ENCODE measurements around the gene C13orf42. TPM values are rescaled to one million over a fixed set of nuclear protein-coding genes. Genes with fewer than 3 reads are reported as not detected.

Gene C13orf42
- total RNA-seq, 6 experiments from 2014 or later, result not detected

DNA sequence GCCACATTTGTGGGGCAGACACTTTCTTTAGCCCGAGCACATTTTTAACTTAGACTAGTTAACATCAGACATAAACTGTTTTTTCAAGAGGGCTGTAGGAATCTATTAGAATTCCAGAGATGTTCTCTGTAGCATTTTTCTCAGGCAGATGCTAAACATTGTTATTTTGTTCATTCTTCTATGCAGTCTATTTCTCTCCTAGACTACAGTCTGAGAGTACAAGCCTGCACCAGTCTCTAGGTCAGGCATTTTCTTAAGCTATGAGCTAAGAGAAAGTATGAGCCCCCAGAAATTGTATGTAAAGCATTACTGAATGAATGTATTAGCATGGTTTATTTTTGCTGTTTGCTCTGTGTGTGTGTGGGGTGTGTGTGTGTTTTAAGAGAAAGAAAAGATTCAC lies 923 bp upstream of the C13orf42 start:
- Mint-ChIP-seq H3K4me3 (no peak overlapping the region), H3K27ac (no peak overlapping the region), H3K9me3 (no peaks in the 10 kb centered on the region), H3K27me3 (ENCODE audit: insufficient read depth) (peaks cover 27% of the 10 kb centered on the region), H3K36me3 (ENCODE audit: low read depth) (no peaks in the 10 kb centered on the region), H3K4me1 (ENCODE audit: low read depth) (no peaks in the 10 kb centered on the region)
- TF ChIP-seq, protein P1, sequence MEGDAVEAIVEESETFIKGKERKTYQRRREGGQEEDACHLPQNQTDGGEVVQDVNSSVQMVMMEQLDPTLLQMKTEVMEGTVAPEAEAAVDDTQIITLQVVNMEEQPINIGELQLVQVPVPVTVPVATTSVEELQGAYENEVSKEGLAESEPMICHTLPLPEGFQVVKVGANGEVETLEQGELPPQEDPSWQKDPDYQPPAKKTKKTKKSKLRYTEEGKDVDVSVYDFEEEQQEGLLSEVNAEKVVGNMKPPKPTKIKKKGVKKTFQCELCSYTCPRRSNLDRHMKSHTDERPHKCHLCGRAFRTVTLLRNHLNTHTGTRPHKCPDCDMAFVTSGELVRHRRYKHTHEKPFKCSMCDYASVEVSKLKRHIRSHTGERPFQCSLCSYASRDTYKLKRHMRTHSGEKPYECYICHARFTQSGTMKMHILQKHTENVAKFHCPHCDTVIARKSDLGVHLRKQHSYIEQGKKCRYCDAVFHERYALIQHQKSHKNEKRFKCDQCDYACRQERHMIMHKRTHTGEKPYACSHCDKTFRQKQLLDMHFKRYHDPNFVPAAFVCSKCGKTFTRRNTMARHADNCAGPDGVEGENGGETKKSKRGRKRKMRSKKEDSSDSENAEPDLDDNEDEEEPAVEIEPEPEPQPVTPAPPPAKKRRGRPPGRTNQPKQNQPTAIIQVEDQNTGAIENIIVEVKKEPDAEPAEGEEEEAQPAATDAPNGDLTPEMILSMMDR (IDR thresholded peaks at IDR 0.05), result no peak
- DNase-seq, result no peak

DNA sequence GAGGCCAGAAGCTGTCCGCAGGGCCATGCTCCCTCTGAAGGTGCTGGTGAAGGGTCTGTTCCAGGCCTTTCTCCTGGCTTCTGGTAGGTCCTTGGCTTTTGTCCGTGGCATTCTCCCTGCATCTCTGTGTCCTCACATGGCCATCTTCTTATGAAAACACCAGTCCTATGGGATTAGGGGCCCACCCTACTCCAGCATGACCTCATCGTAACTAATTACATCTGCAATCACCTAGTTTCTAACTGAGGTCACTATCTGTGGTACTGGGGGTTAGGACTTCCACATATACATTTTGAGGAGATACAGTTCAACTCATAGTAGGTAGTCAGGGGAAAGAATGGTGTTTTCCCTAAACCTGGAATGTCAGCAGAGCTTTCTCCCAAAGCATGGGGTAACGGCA lies 3.1 kb downstream of the C13orf42 start:
- H3K36me3 Mint-ChIP-seq (ENCODE audit: low read depth), result no peaks in the 10 kb centered on the region
- no peaks in the 10 kb centered on the region for H3K9me3 Mint-ChIP-seq
- H3K4me3 Mint-ChIP-seq, result no peak overlapping the region
- TF ChIP-seq, protein P1 (IDR thresholded peaks at IDR 0.05), result no peak
- no peak overlapping the region for H3K27ac Mint-ChIP-seq
- H3K4me1 Mint-ChIP-seq (ENCODE audit: low read depth), result no peaks in the 10 kb centered on the region
- DNase-seq, result no peak
- peaks cover 30% of the 10 kb centered on the region for H3K27me3 Mint-ChIP-seq (ENCODE audit: insufficient read depth)

DNA sequence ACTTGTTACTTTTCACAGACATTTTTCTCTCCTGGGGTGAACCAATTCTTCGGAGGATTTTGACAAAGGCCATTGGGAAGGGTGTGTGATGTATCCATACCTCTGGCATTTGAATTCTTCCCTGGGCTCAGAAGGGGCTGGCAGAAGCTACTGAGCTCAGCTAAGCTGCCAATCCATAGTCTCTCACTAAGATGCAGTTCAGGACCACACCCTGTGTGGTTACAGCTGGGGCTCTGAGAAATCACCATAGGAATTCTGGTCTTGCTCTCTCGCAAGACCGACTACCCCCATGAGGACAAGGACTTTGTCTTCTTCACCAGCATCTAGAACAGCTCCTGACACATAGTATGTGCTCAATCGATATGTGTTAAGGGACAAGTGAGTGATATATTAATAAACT lies 6.0 kb downstream of the C13orf42 start:
- no peak overlapping the region for H3K27ac Mint-ChIP-seq
- H3K4me1 Mint-ChIP-seq (ENCODE audit: low read depth), result no peaks in the 10 kb centered on the region
- H3K9me3 Mint-ChIP-seq, result no peaks in the 10 kb centered on the region
- H3K36me3 Mint-ChIP-seq (ENCODE audit: low read depth), result no peaks in the 10 kb centered on the region
- H3K4me3 Mint-ChIP-seq, result no peak overlapping the region
- peaks cover 28% of the 10 kb centered on the region for H3K27me3 Mint-ChIP-seq (ENCODE audit: insufficient read depth)
- DNase-seq, result no peak
- TF ChIP-seq, protein P1 (IDR thresholded peaks at IDR 0.05), result no peak

DNA sequence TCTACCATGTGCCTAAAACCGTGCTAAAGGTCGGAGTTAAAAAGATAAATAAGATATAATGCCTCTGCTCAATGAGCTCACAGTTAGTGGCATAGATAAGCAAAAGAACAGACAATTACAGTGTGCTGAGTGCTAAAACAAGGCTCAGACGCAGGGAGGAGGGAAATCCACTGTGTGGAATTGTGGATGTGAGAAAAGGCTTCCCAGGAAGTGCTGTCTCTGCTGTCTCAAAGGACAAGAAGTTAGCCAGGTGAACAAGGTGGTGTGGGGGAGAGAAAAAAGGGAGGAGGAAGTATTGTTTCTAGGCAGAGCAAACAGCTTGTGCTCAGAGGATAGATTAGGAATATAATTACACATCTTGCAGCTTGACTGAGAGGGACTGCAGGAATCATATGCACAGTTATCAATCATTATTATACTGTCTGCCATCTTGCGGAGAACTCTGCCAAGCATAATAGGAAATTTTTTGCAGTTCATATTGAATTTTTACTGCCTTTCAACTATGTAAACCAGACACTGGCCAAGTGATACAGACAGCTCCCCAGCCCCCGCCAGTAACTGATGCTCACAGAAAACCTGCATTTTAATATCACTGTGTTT lies 9.3 kb downstream of the C13orf42 start:
- no peak overlapping the region for H3K4me3 Mint-ChIP-seq
- DNase-seq, result no peak
- H3K4me1 Mint-ChIP-seq (ENCODE audit: low read depth), result no peaks in the 10 kb centered on the region
- H3K36me3 Mint-ChIP-seq (ENCODE audit: low read depth), result no peaks in the 10 kb centered on the region
- TF ChIP-seq, protein P1 (IDR thresholded peaks at IDR 0.05), result no peak
- H3K27me3 Mint-ChIP-seq (ENCODE audit: insufficient read depth), result peaks cover 24% of the 10 kb centered on the region
- no peaks in the 10 kb centered on the region for H3K9me3 Mint-ChIP-seq
- no peak overlapping the region for H3K27ac Mint-ChIP-seq

DNA sequence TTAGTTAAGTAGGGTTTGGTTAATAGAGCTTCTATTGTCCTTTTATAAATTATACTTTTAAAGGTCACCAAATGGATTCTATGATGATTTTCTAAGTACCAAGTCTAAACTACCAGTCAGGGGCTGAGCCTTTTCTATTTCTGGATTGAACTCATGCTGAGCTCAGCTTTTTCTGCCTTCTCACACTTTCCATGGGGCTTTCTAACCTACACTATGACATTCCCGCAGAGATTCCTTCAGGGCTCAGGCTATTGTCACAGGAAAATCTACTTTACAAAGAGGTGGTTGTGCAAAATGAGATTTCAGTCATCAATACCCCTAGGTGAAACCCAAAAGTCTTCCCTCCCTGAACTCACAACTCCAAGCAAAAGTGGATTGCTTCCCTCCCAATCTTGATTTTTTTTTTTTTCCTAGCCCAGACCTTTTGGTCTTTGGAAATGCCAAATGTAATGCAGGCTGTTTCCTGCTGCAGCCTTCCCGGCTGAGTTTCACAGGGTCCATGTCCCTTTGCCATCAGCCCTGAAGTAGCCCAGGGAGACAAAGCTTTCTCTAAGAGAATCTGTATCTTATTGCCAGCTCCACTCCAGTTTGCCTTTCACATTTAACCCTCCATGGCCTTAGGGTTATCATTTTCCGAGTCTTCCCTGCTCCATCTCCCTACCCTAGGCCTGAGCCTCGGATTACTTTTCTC lies 13.6 kb downstream of the C13orf42 start:
- Mint-ChIP-seq H3K27me3 (ENCODE audit: insufficient read depth) (peaks cover 16% of the 10 kb centered on the region), H3K36me3 (ENCODE audit: low read depth) (no peaks in the 10 kb centered on the region), H3K9me3 (no peaks in the 10 kb centered on the region), H3K4me3 (no peak overlapping the region), H3K27ac (no peak overlapping the region), H3K4me1 (ENCODE audit: low read depth) (no peaks in the 10 kb centered on the region)
- no peak for DNase-seq
- TF ChIP-seq, protein P1 (IDR thresholded peaks at IDR 0.05), result no peak

Measured in HFFc6 (cell line).